PC-3 (cell line): ENCODE measurements around the gene MPZL3.

Source experiments
- EZH2 ChIP-seq: fragments of 300-600 bp; sonication (generic); IDR thresholded peaks from one replicate; pipeline ENCODE4 v1.6.1; 2017; ENCODE audit warnings: antibody characterized with exemption, mild to moderate bottlenecking, low read length; ENCODE audit not compliant: unreplicated experiment
- EZH2phosphoT487 ChIP-seq: fragments of 300-600 bp; sonication (generic); IDR thresholded peaks from 2 replicates; pipeline ENCODE4 v1.6.1; 2018; ENCODE audit warnings: mild to moderate bottlenecking, antibody characterized with exemption, low read length, borderline replicate concordance
- TF ChIP-seq, protein P1 (sequence below): fragments of 300-600 bp; sonication (generic); conservative IDR thresholded peaks from 2 replicates; pipeline ENCODE4 v1.5.1; 2017; ENCODE audit warnings: antibody characterized with exemption, low read depth, mild to moderate bottlenecking, low read length

GRCh38 chr11:118275176-118275575 is 23.0 kb upstream of the MPZL3 start:
- TF ChIP-seq, protein P1, sequence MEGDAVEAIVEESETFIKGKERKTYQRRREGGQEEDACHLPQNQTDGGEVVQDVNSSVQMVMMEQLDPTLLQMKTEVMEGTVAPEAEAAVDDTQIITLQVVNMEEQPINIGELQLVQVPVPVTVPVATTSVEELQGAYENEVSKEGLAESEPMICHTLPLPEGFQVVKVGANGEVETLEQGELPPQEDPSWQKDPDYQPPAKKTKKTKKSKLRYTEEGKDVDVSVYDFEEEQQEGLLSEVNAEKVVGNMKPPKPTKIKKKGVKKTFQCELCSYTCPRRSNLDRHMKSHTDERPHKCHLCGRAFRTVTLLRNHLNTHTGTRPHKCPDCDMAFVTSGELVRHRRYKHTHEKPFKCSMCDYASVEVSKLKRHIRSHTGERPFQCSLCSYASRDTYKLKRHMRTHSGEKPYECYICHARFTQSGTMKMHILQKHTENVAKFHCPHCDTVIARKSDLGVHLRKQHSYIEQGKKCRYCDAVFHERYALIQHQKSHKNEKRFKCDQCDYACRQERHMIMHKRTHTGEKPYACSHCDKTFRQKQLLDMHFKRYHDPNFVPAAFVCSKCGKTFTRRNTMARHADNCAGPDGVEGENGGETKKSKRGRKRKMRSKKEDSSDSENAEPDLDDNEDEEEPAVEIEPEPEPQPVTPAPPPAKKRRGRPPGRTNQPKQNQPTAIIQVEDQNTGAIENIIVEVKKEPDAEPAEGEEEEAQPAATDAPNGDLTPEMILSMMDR = no peak
- TF ChIP-seq EZH2 = no peak
- TF ChIP-seq EZH2phosphoT487 = no peak
